HG03066 (cell line): Measurements from ENCODE around the gene GPR17.

Source experiments
- ATAC-seq: cut with Tn5 transposase; IDR thresholded peaks from one replicate; pipeline ENCODE4 v1.9.1; 2021; ENCODE audit warnings: low read depth; ENCODE audit not compliant: unreplicated experiment

Gene GPR17

GRCh38 chr2:127638361-127639110 lies 7.4 kb upstream of the GPR17 start:
- no peak for ATAC-seq

GRCh38 chr2:127639111-127639474 lies 6.9 kb upstream of the GPR17 start:
- no peak for ATAC-seq

- peak; percentile 60 for ATAC-seq
Observed at GRCh38 chr2:127640082-127641072, 5.6 kb upstream of the GPR17 start.

- no peak for ATAC-seq
Observed at GRCh38 chr2:127641133-127641532, 4.8 kb upstream of the GPR17 start.

- ATAC-seq, result no peak
Observed at GRCh38 chr2:127641846-127642507, 4.0 kb upstream of the GPR17 start.

- ATAC-seq, result no peak
Observed at GRCh38 chr2:127642706-127643438, 3.1 kb upstream of the GPR17 start.

GRCh38 chr2:127643439-127644065 lies 2.4 kb upstream of the GPR17 start:
- no peak for ATAC-seq

- no peak for ATAC-seq
Observed at GRCh38 chr2:127644066-127645025, 1.6 kb upstream of the GPR17 start.

GRCh38 chr2:127645026-127645394 lies 943 bp upstream of the GPR17 start:
- no peak for ATAC-seq

GRCh38 chr2:127646487-127647241 lies 711 bp downstream of the GPR17 start:
- ATAC-seq, result no peak

GRCh38 chr2:127647242-127648190 lies 1.6 kb downstream of the GPR17 start:
- ATAC-seq, result no peak

GRCh38 chr2:127648321-127648720 lies 2.4 kb downstream of the GPR17 start:
- no peak for ATAC-seq

- peak; percentile 14 for ATAC-seq
Observed at GRCh38 chr2:127649100-127649611, 3.2 kb downstream of the GPR17 start.

- peak; percentile 77 for ATAC-seq
Observed at GRCh38 chr2:127649684-127650040, 3.7 kb downstream of the GPR17 start.

GRCh38 chr2:127650041-127650784 lies 4.3 kb downstream of the GPR17 start:
- no peak for ATAC-seq

- no peak for ATAC-seq
Observed at GRCh38 chr2:127650785-127651380, 4.9 kb downstream of the GPR17 start.
